GM21529 (cell line): ENCODE measurements around the gene RIT1.
"Not testable (repeated sequence)": the region's sequence is repeated elsewhere in the genome, so short reads cannot be mapped to it uniquely, and the experiment has no call there.

Experiments used
- ATAC-seq: cut with Tn5 transposase; IDR thresholded peaks from one replicate; pipeline ENCODE4 v1.9.1; 2021; ENCODE audit not compliant: unreplicated experiment

RIT1 gene

GRCh38 chr1:155895617-155896016 lies 15.5 kb downstream of the RIT1 start:
- not testable (repeated sequence) for ATAC-seq

DNA sequence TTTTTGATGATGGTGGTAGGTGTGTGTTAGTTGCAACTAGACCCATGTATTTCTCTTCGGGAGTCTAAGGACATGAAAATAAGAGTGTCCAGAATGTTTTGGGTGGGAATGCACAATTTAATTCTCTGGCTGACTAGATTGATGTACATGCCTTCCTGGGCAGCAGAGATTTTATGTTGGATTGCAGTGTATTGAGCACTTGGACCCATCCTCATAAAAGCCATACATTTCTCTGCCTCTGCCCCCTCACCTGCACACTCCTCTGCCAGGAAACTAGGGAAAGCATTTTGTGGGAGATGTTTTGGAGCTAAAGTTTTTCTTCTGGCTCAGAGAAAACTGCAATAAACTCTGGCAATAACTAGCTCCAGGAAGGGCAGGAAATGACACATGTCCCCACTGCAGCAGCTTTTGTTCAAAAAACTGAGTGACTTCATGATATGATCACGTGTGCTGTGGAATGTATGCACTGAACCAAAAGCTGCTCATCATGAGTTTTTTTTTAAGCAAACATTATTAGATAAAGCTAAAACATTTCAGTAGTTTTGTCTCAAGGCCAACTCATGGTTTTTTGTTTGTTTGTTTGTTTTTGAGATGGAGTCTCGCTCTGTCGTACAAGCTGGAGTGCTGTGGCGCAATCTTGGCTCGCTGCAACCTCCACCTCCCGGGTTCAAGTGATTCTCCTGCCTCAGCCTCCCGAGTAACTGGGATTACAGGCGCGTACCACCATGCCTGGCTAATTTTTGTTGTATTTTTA lies 17.6 kb downstream of the RIT1 start:
- no peak for ATAC-seq

GRCh38 chr1:155892796-155893195 lies 18.4 kb downstream of the RIT1 start:
- no peak for ATAC-seq

- no peak for ATAC-seq
Observed at GRCh38 chr1:155890251-155890650, 20.9 kb downstream of the RIT1 start.

GRCh38 chr1:155889566-155889965 lies 21.6 kb downstream of the RIT1 start:
- ATAC-seq, result no peak

DNA sequence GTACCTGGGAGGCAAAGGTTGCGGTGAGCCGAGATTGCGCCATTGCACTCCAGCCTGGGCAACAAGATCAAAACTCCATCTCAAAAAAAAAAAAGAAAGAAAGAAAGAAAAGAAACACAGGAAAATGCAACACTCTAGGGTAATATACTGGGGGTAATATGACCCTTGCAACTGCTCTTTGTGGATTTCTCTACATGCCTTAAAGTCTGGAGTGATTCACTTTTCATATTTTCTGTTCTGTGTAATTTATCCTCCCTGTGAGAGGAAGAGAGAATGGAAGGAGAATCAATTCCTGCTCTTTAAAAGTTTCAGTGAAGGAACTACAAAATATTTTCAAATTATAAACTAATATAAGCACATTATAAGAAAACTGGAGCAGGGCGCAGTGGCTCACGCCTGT lies 22.7 kb downstream of the RIT1 start:
- ATAC-seq, result no peak

- no peak for ATAC-seq
Observed at GRCh38 chr1:155884982-155885381, 26.2 kb downstream of the RIT1 start.

- no peak for ATAC-seq
Observed at GRCh38 chr1:155884031-155884960, 26.9 kb downstream of the RIT1 start.

DNA sequence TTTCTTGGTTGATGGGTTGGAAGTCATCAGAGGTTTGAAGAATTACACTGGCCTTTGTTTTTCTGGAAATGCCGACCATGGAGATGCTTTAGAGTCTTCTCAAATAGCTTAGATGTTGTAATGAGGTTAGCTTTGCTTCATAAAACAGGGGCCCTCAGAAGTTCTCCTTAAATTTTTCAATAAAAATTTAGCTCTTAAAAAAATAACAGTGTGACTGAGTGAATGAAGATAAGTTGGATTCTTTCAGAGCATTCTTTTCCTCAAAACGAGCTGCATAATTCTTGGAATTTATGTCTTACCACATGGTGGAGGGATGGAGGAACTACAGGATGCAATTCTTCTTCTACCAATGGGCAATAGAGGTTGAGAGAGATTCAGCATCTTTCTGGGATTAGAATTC lies 28.4 kb downstream of the RIT1 start:
- ATAC-seq, result no peak

DNA sequence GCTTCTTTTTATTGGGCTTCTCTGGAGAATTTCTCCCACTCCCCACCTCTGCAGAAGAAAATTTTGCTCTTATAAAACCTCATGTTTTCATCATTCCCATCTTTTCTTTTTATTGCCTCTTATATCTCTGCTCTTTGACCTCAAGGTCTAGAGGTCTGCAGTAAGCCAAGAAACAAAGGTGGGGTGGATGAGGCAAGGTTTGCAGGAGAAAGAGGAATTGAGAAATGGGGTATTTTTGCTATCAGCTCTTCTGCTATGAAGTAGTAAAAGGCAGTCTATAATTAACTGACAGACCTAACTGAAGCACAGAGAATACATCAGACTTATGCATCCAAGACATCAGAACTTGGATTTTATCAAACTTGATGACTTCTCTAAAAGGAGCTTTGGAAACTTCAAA lies 28.9 kb downstream of the RIT1 start:
- no peak for ATAC-seq

GRCh38 chr1:155880950-155881349 lies 30.2 kb downstream of the RIT1 start:
- ATAC-seq, result no peak

GRCh38 chr1:155880251-155880650 lies 30.9 kb downstream of the RIT1 start:
- ATAC-seq, result no peak

DNA sequence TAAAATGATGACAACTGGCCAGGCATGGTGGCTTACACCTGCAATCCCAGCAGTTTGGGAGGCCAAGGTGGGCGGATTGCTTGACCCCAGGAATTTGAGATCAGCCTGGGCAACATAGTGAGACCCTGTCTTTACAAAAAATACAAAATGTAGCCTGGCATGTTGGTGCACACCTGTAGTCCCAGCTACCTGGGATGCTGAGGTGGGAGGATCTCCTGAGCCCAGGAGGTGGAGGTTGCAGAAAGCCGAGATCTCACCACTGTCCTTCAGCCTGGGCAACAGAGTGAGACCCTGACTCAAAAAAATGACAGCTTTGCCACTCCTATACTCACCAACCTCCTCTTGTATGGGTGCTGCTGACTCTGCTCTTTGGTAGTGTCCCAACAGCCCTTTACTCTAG lies 33.2 kb downstream of the RIT1 start:
- ATAC-seq, result no peak

GRCh38 chr1:155873860-155874259 lies 37.3 kb downstream of the RIT1 start:
- no peak for ATAC-seq

DNA sequence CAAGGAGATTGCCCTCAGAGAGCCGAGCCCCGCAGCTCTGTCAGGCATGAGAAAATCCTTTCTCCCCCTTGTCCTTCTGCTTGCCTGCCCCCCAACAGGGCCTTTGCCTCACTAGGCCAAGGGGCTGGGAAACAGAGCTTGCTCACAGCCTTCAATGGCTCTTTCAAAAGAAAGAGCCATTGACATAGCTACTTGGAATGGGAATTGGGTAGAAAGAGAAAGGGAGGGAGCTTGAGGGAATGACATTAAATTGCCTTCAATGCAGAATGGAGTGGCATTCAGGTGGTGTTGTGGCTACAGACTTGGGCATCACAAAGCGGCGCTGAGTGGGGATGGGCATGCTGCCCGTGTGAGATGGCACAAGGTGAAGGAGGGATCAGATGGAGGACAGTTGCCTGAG lies 38.6 kb downstream of the RIT1 start:
- ATAC-seq, result no peak

- ATAC-seq, result no peak
Observed at GRCh38 chr1:155871390-155871789, 39.8 kb downstream of the RIT1 start.

DNA sequence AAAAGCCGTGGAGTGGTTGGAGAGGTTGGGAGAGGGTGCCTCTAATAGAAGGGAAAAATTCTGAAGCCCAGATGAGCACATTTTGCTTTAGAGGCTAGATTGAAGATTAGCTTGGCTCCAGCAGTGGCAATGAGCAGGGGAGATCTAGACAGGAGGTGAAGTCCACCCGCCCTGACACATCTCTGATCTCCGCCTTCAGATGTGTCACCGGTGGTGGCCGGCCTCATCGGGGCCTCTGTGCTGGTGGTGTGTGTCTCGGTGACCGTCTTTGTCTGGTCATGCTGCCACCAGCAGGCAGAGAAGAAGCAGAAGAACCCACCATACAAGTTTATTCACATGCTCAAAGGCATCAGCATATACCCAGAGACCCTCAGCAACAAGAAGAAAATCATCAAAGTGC lies 43.4 kb downstream of the RIT1 start:
- no peak for ATAC-seq

GRCh38 chr1:155864393-155864792 lies 46.8 kb downstream of the RIT1 start:
- no peak for ATAC-seq

- ATAC-seq, result no peak
Observed at GRCh38 chr1:155861896-155862295, 49.3 kb downstream of the RIT1 start.

- no peak for ATAC-seq
Observed at GRCh38 chr1:155860970-155861510, 50.1 kb downstream of the RIT1 start.

GRCh38 chr1:155859881-155860871 lies 51.0 kb downstream of the RIT1 start:
- peak; percentile 25 for ATAC-seq
